Inflammatory macrophage treated with lipopolysaccharide for 4 hours (primary cell): ENCODE results near the gene AGPAT4.
A peak's percentile ranks its signal among the peaks of the same experiment; 100 is the strongest.

ENCODE experiments used
- DNase-seq: peaks from one replicate; pipeline ENCODE4 v3.0.0-alpha.2; 2020

The AGPAT4 gene

GRCh38 chr6:161162722-161163121 is 111.1 kb downstream of the AGPAT4 start:
- DNase-seq = no peak

GRCh38 chr6:161161889-161162624 is 111.8 kb downstream of the AGPAT4 start:
- DNase-seq = no peak

- no peak for DNase-seq
Observed at GRCh38 chr6:161161121-161161520, 112.7 kb downstream of the AGPAT4 start.

- DNase-seq = no peak
Observed at GRCh38 chr6:161154796-161155335, 119.0 kb downstream of the AGPAT4 start.

GRCh38 chr6:161153725-161154124 is 120.1 kb downstream of the AGPAT4 start:
- no peak for DNase-seq

GRCh38 chr6:161152907-161153662 is 120.8 kb downstream of the AGPAT4 start:
- DNase-seq = no peak

- no peak for DNase-seq
Observed at GRCh38 chr6:161152527-161152862, 121.4 kb downstream of the AGPAT4 start.

GRCh38 chr6:161151660-161152526 is 122.0 kb downstream of the AGPAT4 start:
- DNase-seq = no peak

GRCh38 chr6:161151059-161151645 is 122.7 kb downstream of the AGPAT4 start:
- no peak for DNase-seq

GRCh38 chr6:161150566-161150965 is 123.3 kb downstream of the AGPAT4 start:
- no peak for DNase-seq

- DNase-seq = no peak
Observed at GRCh38 chr6:161150136-161150535, 123.7 kb downstream of the AGPAT4 start.

- DNase-seq = no peak
Observed at GRCh38 chr6:161143663-161144430, 130.0 kb downstream of the AGPAT4 start.

GRCh38 chr6:161142957-161143296 is 130.9 kb downstream of the AGPAT4 start:
- DNase-seq = no peak

GRCh38 chr6:161141173-161141572 is 132.7 kb downstream of the AGPAT4 start:
- DNase-seq = no peak

- DNase-seq = no peak
Observed at GRCh38 chr6:161140554-161140875, 133.3 kb downstream of the AGPAT4 start.

GRCh38 chr6:161139766-161140553 is 133.9 kb downstream of the AGPAT4 start:
- peak; percentile 16 for DNase-seq

- DNase-seq = no peak
Observed at GRCh38 chr6:161139304-161139765, 134.5 kb downstream of the AGPAT4 start.

- DNase-seq = no peak
Observed at GRCh38 chr6:161138543-161139303, 135.1 kb downstream of the AGPAT4 start.

GRCh38 chr6:161137839-161138542 is 135.9 kb downstream of the AGPAT4 start:
- no peak for DNase-seq

GRCh38 chr6:161137320-161137719 is 136.5 kb downstream of the AGPAT4 start:
- no peak for DNase-seq
